ENCODE data around the gene CWC27.

DNA sequence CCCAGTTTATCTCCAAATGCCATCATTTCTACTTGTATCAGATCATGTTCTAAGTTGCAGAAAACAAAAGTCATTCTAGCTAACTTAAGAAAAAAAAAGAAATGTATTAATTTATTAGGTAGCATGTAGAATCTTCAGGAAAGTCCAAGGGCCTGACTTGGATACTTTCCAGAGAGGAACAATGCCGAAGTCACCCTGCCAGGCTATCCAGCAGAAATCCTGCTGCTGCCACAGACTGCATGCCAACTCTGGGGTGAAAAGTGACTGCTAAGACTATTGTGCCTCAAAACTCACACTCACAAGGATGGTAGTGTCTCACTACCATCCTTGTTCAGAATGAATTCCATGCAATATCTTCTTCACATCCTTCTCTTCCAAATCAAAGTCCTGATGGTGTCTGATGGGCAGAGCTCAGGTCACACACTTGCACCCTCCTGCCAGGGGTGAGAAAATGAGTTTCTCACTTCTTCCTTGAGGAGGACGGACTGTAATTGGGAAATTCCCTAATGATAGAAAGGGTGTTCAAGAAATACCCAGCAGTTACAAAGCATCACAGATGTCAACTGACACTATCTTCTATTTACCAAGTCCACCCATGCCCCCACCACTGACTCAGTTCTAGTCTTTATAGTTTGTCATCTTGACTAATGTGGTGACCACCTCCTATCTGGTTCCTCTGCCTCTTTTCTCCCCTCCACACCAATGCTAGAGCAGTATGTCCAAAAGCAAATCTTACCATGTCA is 279.4 kb downstream of the CWC27 start:
- TF ChIP-seq CTCF (IDR thresholded peaks at IDR 0.05; ENCODE audit: borderline replicate concordance, extremely low read depth, low read length, poor library complexity, severe bottlenecking), result no peak
- TF ChIP-seq EZH2 (IDR thresholded peaks at IDR 0.05; ENCODE audit: borderline replicate concordance, low read depth, low read length, severe bottlenecking), result no peak

Measured in DND-41 (cell line).